Frontal cortex (tissue), 4 donors: ENCODE results near the gene PEX1. TPM values are rescaled to one million over a fixed set of nuclear protein-coding genes. Genes with fewer than 3 reads are reported as not detected.
"Not testable (repeated sequence)": the region's sequence is repeated elsewhere in the genome, so short reads cannot be mapped to it uniquely, and the experiment has no call there.

Experiments
- DNase-seq, 2 donors: peaks; one replicate each; pipeline ENCODE4 v3.0.0; 2012; ENCODE audit warnings: low spot score in 2 of 2
- FAIRE-seq: peaks from 2 replicates; lab custom pipeline; 2012; peaks lifted over from hg19 to GRCh38; lab: Jason Lieb, UNC
- total RNA-seq: library from RNA; depleted of rRNA; stranded (reverse); fragments of >200 nt; gene quantifications from one replicate; pipeline ENCODE4 v1.2.3, GENCODE V29; 2014
- donor health status: control.
- donor health status: control.
- donor health status: control.

The PEX1 gene
- total RNA-seq, 1 donor from 2014 or later, result 74.6 TPM

- DNase-seq (no peak), FAIRE-seq (no peak)
Observed at GRCh38 chr7:92508946-92509345, 19.4 kb downstream of the PEX1 start.

- DNase-seq (no peak), FAIRE-seq (no peak)
Observed at GRCh38 chr7:92506363-92506762, 22.0 kb downstream of the PEX1 start.

- DNase-seq, result no peak
- FAIRE-seq, result no peak
Observed at GRCh38 chr7:92504563-92504962, 23.8 kb downstream of the PEX1 start.

- no peak for DNase-seq
Observed at GRCh38 chr7:92503767-92504166, 24.6 kb downstream of the PEX1 start.

GRCh38 chr7:92498557-92498956 is 29.8 kb downstream of the PEX1 start:
- no peak for FAIRE-seq

More at GRCh38 chr7:92503767-92504166, 24.6 kb downstream of the PEX1 start:
- FAIRE-seq, result no peak

GRCh38 chr7:92496876-92497275 is 31.4 kb downstream of the PEX1 start:
- DNase-seq (no peak), FAIRE-seq (no peak)

More at GRCh38 chr7:92498557-92498956, 29.8 kb downstream of the PEX1 start:
- DNase-seq, result no peak

- FAIRE-seq, result no peak
Observed at GRCh38 chr7:92489634-92490033, 38.7 kb downstream of the PEX1 start.

GRCh38 chr7:92487804-92488203 is 40.5 kb downstream of the PEX1 start:
- FAIRE-seq (no peak), DNase-seq (no peak)

More at GRCh38 chr7:92489634-92490033, 38.7 kb downstream of the PEX1 start:
- DNase-seq, result no peak

GRCh38 chr7:92485974-92486373 is 42.3 kb downstream of the PEX1 start:
- no peak for DNase-seq
- no peak for FAIRE-seq

- DNase-seq (no peak), FAIRE-seq (no peak)
Observed at GRCh38 chr7:92485267-92485892, 42.9 kb downstream of the PEX1 start.

GRCh38 chr7:92484226-92484625 is 44.1 kb downstream of the PEX1 start:
- DNase-seq, FAIRE-seq: not testable (repeated sequence)

GRCh38 chr7:92483624-92484023 is 44.7 kb downstream of the PEX1 start:
- DNase-seq, FAIRE-seq: not testable (repeated sequence)

- not testable (repeated sequence) for FAIRE-seq, DNase-seq
Observed at GRCh38 chr7:92479146-92479545, 49.2 kb downstream of the PEX1 start.

GRCh38 chr7:92478711-92479110 is 49.6 kb downstream of the PEX1 start:
- DNase-seq, result no peak
- FAIRE-seq, result no peak

GRCh38 chr7:92478095-92478494 is 50.2 kb downstream of the PEX1 start:
- FAIRE-seq (no peak), DNase-seq (no peak)

- not testable (repeated sequence) for DNase-seq, FAIRE-seq
Observed at GRCh38 chr7:92477681-92478080, 50.6 kb downstream of the PEX1 start, which contains the start of gene ERVW-1. ERVW-1 (minus strand) TSS chr7:92477946; CDS start chr7:92470381, 7,565 bp downstream.

- not testable (repeated sequence) for FAIRE-seq, DNase-seq
Observed at GRCh38 chr7:92475851-92476590, 52.3 kb downstream of the PEX1 start.

- DNase-seq, FAIRE-seq: not testable (repeated sequence)
Observed at GRCh38 chr7:92475261-92475770, 53.0 kb downstream of the PEX1 start.

GRCh38 chr7:92473989-92474388 is 54.3 kb downstream of the PEX1 start:
- DNase-seq, FAIRE-seq: not testable (repeated sequence)

GRCh38 chr7:92468589-92468988 is 59.7 kb downstream of the PEX1 start:
- not testable (repeated sequence) for FAIRE-seq

GRCh38 chr7:92466682-92467081 is 61.6 kb downstream of the PEX1 start:
- FAIRE-seq (no peak), DNase-seq (no peak)

More at GRCh38 chr7:92468589-92468988, 59.7 kb downstream of the PEX1 start:
- DNase-seq, result not testable (repeated sequence)
